ENCODE data around the gene PAPPA. TPM values are rescaled to one million over a fixed set of nuclear protein-coding genes. Genes with fewer than 3 reads are reported as not detected.

PAPPA gene
- total RNA-seq, 1 experiment from 2014 or later = 0.22 TPM

- Mint-ChIP-seq H3K4me1 (0 out of 2 replicates have a peak, but pooled peaks cover 4% of the 10 kb centered on the region), H3K27ac (no peak overlapping the region), H3K9me3 (no peaks in the 10 kb centered on the region), H3K27me3 (ENCODE audit: low read depth) (no peaks in the 10 kb centered on the region), H3K4me3 (no peak overlapping the region), H3K36me3 (no peaks in the 10 kb centered on the region; the same call in 1 of the 2 replicates)
- CTCF ChIA-PET = no interaction called here
- TF ChIP-seq FOXP4 (CRISPR knock-in tag; IDR thresholded peaks at IDR 0.05) (no peak), E2F1 (CRISPR knock-in tag; IDR thresholded peaks at IDR 0.05) (no peak), FOXJ3 (CRISPR knock-in tag; IDR thresholded peaks at IDR 0.05; ENCODE audit: borderline replicate concordance) (no peak), RORB (CRISPR knock-in tag; IDR thresholded peaks at IDR 0.05) (no peak), PREB (CRISPR knock-in tag; IDR thresholded peaks at IDR 0.05; ENCODE audit: borderline replicate concordance) (no peak), TP53 (CRISPR knock-in tag; IDR thresholded peaks at IDR 0.05) (no peak), ZNF317 (CRISPR knock-in tag; IDR thresholded peaks at IDR 0.05; ENCODE audit: borderline replicate concordance, low read depth) (no peak), NR1H2 (CRISPR knock-in tag; IDR thresholded peaks at IDR 0.05) (no peak), JAZF1 (CRISPR knock-in tag; IDR thresholded peaks at IDR 0.05) (no peak), HMGA2 (CRISPR knock-in tag; IDR thresholded peaks at IDR 0.05) (no peak), ZNF263 (CRISPR knock-in tag; IDR thresholded peaks at IDR 0.05; ENCODE audit: low read depth) (no peak), STAT6 (CRISPR knock-in tag; conservative IDR thresholded peaks at IDR 0.05; ENCODE audit: low read depth) (no peak), ETV6 (CRISPR knock-in tag; IDR thresholded peaks at IDR 0.05) (no peak), ESRRA (CRISPR knock-in tag; IDR thresholded peaks at IDR 0.05; ENCODE audit: borderline replicate concordance) (no peak)
- ATAC-seq (no peak), DNase-seq (ENCODE audit: low spot score) (no peak)
- POLR2A ChIA-PET = no interaction called here
Observed at GRCh38 chr9:116416421-116416820, 262.8 kb downstream of the PAPPA start.

GRCh38 chr9:116417464-116417863 is 263.9 kb downstream of the PAPPA start:
- Mint-ChIP-seq H3K36me3 (no peaks in the 10 kb centered on the region; the same call in 1 of the 2 replicates), H3K4me1 (0 out of 2 replicates have a peak, but pooled peaks cover 4% of the 10 kb centered on the region), H3K4me3 (no peak overlapping the region), H3K9me3 (no peaks in the 10 kb centered on the region), H3K27me3 (ENCODE audit: low read depth) (no peaks in the 10 kb centered on the region), H3K27ac (no peak overlapping the region)
- DNase-seq (ENCODE audit: low spot score) (no peak), ATAC-seq (no peak)
- CTCF ChIA-PET = no interaction called here
- TF ChIP-seq EMX1 (CRISPR knock-in tag; IDR thresholded peaks at IDR 0.05) = no peak
- TF ChIP-seq NFE2L1 (CRISPR knock-in tag; IDR thresholded peaks at IDR 0.05) = no peak
- no peak for TF ChIP-seq ZSCAN18 (CRISPR knock-in tag; IDR thresholded peaks at IDR 0.05)
- no peak for TF ChIP-seq E2F4 (CRISPR knock-in tag; IDR thresholded peaks at IDR 0.05; ENCODE audit: borderline replicate concordance, low read depth)
- no peak for TF ChIP-seq MLX (CRISPR knock-in tag; IDR thresholded peaks at IDR 0.05)
- no peak for TF ChIP-seq SOX15 (CRISPR knock-in tag; IDR thresholded peaks at IDR 0.05)
- POLR2A ChIA-PET = no interaction called here

Data from WTC11 (cell line).